ENCODE results near the gene CWC25.
A peak's percentile ranks its signal among the peaks of the same experiment; 100 is the strongest.
"Not testable (repeated sequence)": the region's sequence is repeated elsewhere in the genome, so short reads cannot be mapped to it uniquely, and the experiment has no call there.

CWC25 gene

GRCh38 chr17:38797828-38798227 is 27.3 kb downstream of the CWC25 start:
- H3K9me3 ChIP-seq (ENCODE audit: control insufficient read depth, low read length), result no peaks in the 10 kb centered on the region
- H3K4me1 ChIP-seq (ENCODE audit: control insufficient read depth, insufficient read depth, low read length, poor library complexity, severe bottlenecking), result peaks cover 15% of the 10 kb centered on the region
- H3K36me3 ChIP-seq (ENCODE audit: control insufficient read depth, insufficient read depth, low read length), result peaks cover 64% of the 10 kb centered on the region
- WGBS, 2 experiments (ENCODE audit: insufficient coverage in 2 of 2), result 86 to 89% methylated on average over 5 to 6 of the region's 6 CpGs
- H3K4me3 ChIP-seq (ENCODE audit: extremely low read depth, insufficient read depth, low read length, poor library complexity, severe bottlenecking), result peak overlapping the region; percentile 80
- no peak overlapping the region for H3K27ac ChIP-seq (ENCODE audit: low read depth, low read length, severe bottlenecking)

- Histone ChIP-seq H3K36me3 (ENCODE audit: control insufficient read depth, insufficient read depth, low read length) (peaks cover 64% of the 10 kb centered on the region), H3K4me3 (ENCODE audit: extremely low read depth, insufficient read depth, low read length, poor library complexity, severe bottlenecking) (peak overlapping the region; percentile 2), H3K27ac (ENCODE audit: low read depth, low read length, severe bottlenecking) (no peak overlapping the region), H3K4me1 (ENCODE audit: control insufficient read depth, insufficient read depth, low read length, poor library complexity, severe bottlenecking) (peaks cover 15% of the 10 kb centered on the region), H3K9me3 (ENCODE audit: control insufficient read depth, low read length) (no peaks in the 10 kb centered on the region)
- WGBS, 2 experiments (ENCODE audit: insufficient coverage in 2 of 2), result 91 to 100% methylated on average over 3 of the region's 5 CpGs
Observed at GRCh38 chr17:38797158-38797490, 28.0 kb downstream of the CWC25 start.

- peak overlapping the region; percentile 2 for H3K4me3 ChIP-seq (ENCODE audit: extremely low read depth, insufficient read depth, low read length, poor library complexity, severe bottlenecking)
- H3K9me3 ChIP-seq (ENCODE audit: control insufficient read depth, low read length), result no peaks in the 10 kb centered on the region
- H3K36me3 ChIP-seq (ENCODE audit: control insufficient read depth, insufficient read depth, low read length), result peaks cover 60% of the 10 kb centered on the region
- no peak overlapping the region for H3K27ac ChIP-seq (ENCODE audit: low read depth, low read length, severe bottlenecking)
- H3K4me1 ChIP-seq (ENCODE audit: control insufficient read depth, insufficient read depth, low read length, poor library complexity, severe bottlenecking), result peaks cover 15% of the 10 kb centered on the region
- 96 to 98% methylated on average over 4 to 5 of the region's 5 CpGs for WGBS, 2 experiments (ENCODE audit: insufficient coverage in 2 of 2)
Observed at GRCh38 chr17:38796451-38797157, 28.5 kb downstream of the CWC25 start.

GRCh38 chr17:38794221-38794620 is 30.9 kb downstream of the CWC25 start:
- Histone ChIP-seq H3K4me1 (ENCODE audit: control insufficient read depth, insufficient read depth, low read length, poor library complexity, severe bottlenecking) (peaks cover 21% of the 10 kb centered on the region), H3K4me3 (ENCODE audit: extremely low read depth, insufficient read depth, low read length, poor library complexity, severe bottlenecking) (no peak overlapping the region), H3K36me3 (ENCODE audit: control insufficient read depth, insufficient read depth, low read length) (peaks cover 60% of the 10 kb centered on the region), H3K27ac (ENCODE audit: low read depth, low read length, severe bottlenecking) (no peak overlapping the region), H3K9me3 (ENCODE audit: control insufficient read depth, low read length) (no peaks in the 10 kb centered on the region)
- 100% methylated on average over 1 of the region's 5 CpGs; no CpG with 5 or more reads in 1 of the 2 experiments for WGBS, 2 experiments (ENCODE audit: insufficient coverage in 2 of 2)

- no peak overlapping the region for H3K27ac ChIP-seq (ENCODE audit: low read depth, low read length, severe bottlenecking)
- peaks cover 59% of the 10 kb centered on the region for H3K36me3 ChIP-seq (ENCODE audit: control insufficient read depth, insufficient read depth, low read length)
- H3K4me3 ChIP-seq (ENCODE audit: extremely low read depth, insufficient read depth, low read length, poor library complexity, severe bottlenecking), result no peak overlapping the region
- peaks cover 10% of the 10 kb centered on the region for H3K4me1 ChIP-seq (ENCODE audit: control insufficient read depth, insufficient read depth, low read length, poor library complexity, severe bottlenecking)
- H3K9me3 ChIP-seq (ENCODE audit: control insufficient read depth, low read length), result no peaks in the 10 kb centered on the region
- no CpG with 5 or more reads among the region's 5 CpGs for WGBS, 2 experiments (ENCODE audit: insufficient coverage in 2 of 2)
Observed at GRCh38 chr17:38791162-38791561, 34.0 kb downstream of the CWC25 start.

GRCh38 chr17:38790148-38790707 is 34.9 kb downstream of the CWC25 start:
- Histone ChIP-seq H3K36me3 (ENCODE audit: control insufficient read depth, insufficient read depth, low read length) (peaks cover 59% of the 10 kb centered on the region), H3K4me1 (ENCODE audit: control insufficient read depth, insufficient read depth, low read length, poor library complexity, severe bottlenecking) (peaks cover 13% of the 10 kb centered on the region)
- H3K9me3 ChIP-seq (ENCODE audit: control insufficient read depth, low read length); H3K27ac ChIP-seq (ENCODE audit: low read depth, low read length, severe bottlenecking); H3K4me3 ChIP-seq (ENCODE audit: extremely low read depth, insufficient read depth, low read length, poor library complexity, severe bottlenecking): not testable (repeated sequence)
- 76 to 94% methylated on average over 8 to 12 of the region's 13 CpGs for WGBS, 2 experiments (ENCODE audit: insufficient coverage in 2 of 2)

- Histone ChIP-seq H3K4me3 (ENCODE audit: extremely low read depth, insufficient read depth, low read length, poor library complexity, severe bottlenecking) (no peak overlapping the region), H3K27ac (ENCODE audit: low read depth, low read length, severe bottlenecking) (peak overlapping the region; percentile 11), H3K36me3 (ENCODE audit: control insufficient read depth, insufficient read depth, low read length) (peaks cover 59% of the 10 kb centered on the region), H3K4me1 (ENCODE audit: control insufficient read depth, insufficient read depth, low read length, poor library complexity, severe bottlenecking) (peaks cover 13% of the 10 kb centered on the region), H3K9me3 (ENCODE audit: control insufficient read depth, low read length) (no peaks in the 10 kb centered on the region)
- 0% methylated on average over 1 of the region's 1 CpG for WGBS, 2 experiments (ENCODE audit: insufficient coverage in 2 of 2)
Observed at GRCh38 chr17:38789185-38789584, 35.9 kb downstream of the CWC25 start.

- Histone ChIP-seq H3K36me3 (ENCODE audit: control insufficient read depth, insufficient read depth, low read length) (peaks cover 63% of the 10 kb centered on the region), H3K4me1 (ENCODE audit: control insufficient read depth, insufficient read depth, low read length, poor library complexity, severe bottlenecking) (peaks cover 13% of the 10 kb centered on the region)
- not testable (repeated sequence) for H3K4me3 ChIP-seq (ENCODE audit: extremely low read depth, insufficient read depth, low read length, poor library complexity, severe bottlenecking); H3K9me3 ChIP-seq (ENCODE audit: control insufficient read depth, low read length); H3K27ac ChIP-seq (ENCODE audit: low read depth, low read length, severe bottlenecking)
- 96 to 100% methylated on average over 3 to 4 of the region's 4 CpGs for WGBS, 2 experiments (ENCODE audit: insufficient coverage in 2 of 2)
Observed at GRCh38 chr17:38787999-38788398, 37.1 kb downstream of the CWC25 start.

- WGBS, 2 experiments (ENCODE audit: insufficient coverage in 2 of 2), result 78 to 82% methylated on average over 5 to 6 of the region's 6 CpGs
- Histone ChIP-seq H3K9me3 (ENCODE audit: control insufficient read depth, low read length) (no peaks in the 10 kb centered on the region), H3K4me1 (ENCODE audit: control insufficient read depth, insufficient read depth, low read length, poor library complexity, severe bottlenecking) (peaks cover 13% of the 10 kb centered on the region), H3K36me3 (ENCODE audit: control insufficient read depth, insufficient read depth, low read length) (peaks cover 69% of the 10 kb centered on the region), H3K27ac (ENCODE audit: low read depth, low read length, severe bottlenecking) (no peak overlapping the region), H3K4me3 (ENCODE audit: extremely low read depth, insufficient read depth, low read length, poor library complexity, severe bottlenecking) (no peak overlapping the region)
Observed at GRCh38 chr17:38786372-38786771, 38.7 kb downstream of the CWC25 start.

GRCh38 chr17:38783227-38783626 is 41.9 kb downstream of the CWC25 start:
- no peaks in the 10 kb centered on the region for H3K9me3 ChIP-seq (ENCODE audit: control insufficient read depth, low read length)
- no peak overlapping the region for H3K4me3 ChIP-seq (ENCODE audit: extremely low read depth, insufficient read depth, low read length, poor library complexity, severe bottlenecking)
- peaks cover 90% of the 10 kb centered on the region for H3K36me3 ChIP-seq (ENCODE audit: control insufficient read depth, insufficient read depth, low read length)
- WGBS, 2 experiments (ENCODE audit: insufficient coverage in 2 of 2), result 100% methylated on average over 2 of the region's 3 CpGs
- no peak overlapping the region for H3K27ac ChIP-seq (ENCODE audit: low read depth, low read length, severe bottlenecking)
- H3K4me1 ChIP-seq (ENCODE audit: control insufficient read depth, insufficient read depth, low read length, poor library complexity, severe bottlenecking), result peaks cover 3% of the 10 kb centered on the region

All from mesodermal cell (in vitro differentiated cells).